SK-N-SH (cell line): ENCODE data around the gene TMEM178A. TPM values are rescaled to one million over a fixed set of nuclear protein-coding genes. Genes with fewer than 3 reads are reported as not detected.

ENCODE experiments used
- CTCF ChIA-PET: fragments of 300-600, 350-600 bp; formaldehyde crosslinking; extraction: SDS; loops from one replicate; lab custom pipeline; 2021; lab: Yijun Ruan, JAX
- POLR2A ChIA-PET: fragments of 350-600 bp; sonication (Branson Sonifier 250); formaldehyde crosslinking; extraction: SDS; loops from one replicate; lab custom pipeline; 2020; ENCODE audit warnings: antibody characterized with exemption, inconsistent platforms; lab: Yijun Ruan, JAX
- DNase-seq: peaks from one replicate; pipeline ENCODE4 v3.0.0; 2012
- H2AFZ ChIP-seq: fragments of 200-600 bp; sonication (generic); 2 replicates; pipeline ENCODE4 v1.8.1; 2016; ENCODE audit warnings: antibody characterized with exemption, mild to moderate bottlenecking, low read depth
- H3F3A ChIP-seq: fragments of 200-600 bp; sonication (generic); replicated peaks from 2 replicates; pipeline ENCODE3; 2016; ENCODE audit warnings: antibody characterized with exemption, mild to moderate bottlenecking; ENCODE audit not compliant: insufficient read depth
- H3K27ac ChIP-seq, 2 experiments: fragments of 200-500 bp in 1 of 2; fragments of 200-600 bp in 1 of 2; sonication (Bioruptor generic) in 1 of 2; sonication (generic), shearing (Covaris generic) in 1 of 2; 2 replicates each; pipeline versions ENCODE4 v1.5.1 to v1.6.1; 2014 to 2016; ENCODE audit warnings: low read depth in 2 of 2, inconsistent platforms in 1 of 2, low read length in 1 of 2, mild to moderate bottlenecking in 1 of 2, mixed read lengths in 1 of 2
- H3K27me3 ChIP-seq: fragments of 200-600 bp; sonication (generic), shearing (Covaris generic); 2 replicates; pipeline ENCODE4 v1.6.1; 2016; ENCODE audit warnings: mixed run types; ENCODE audit not compliant: insufficient read depth
- H3K36me3 ChIP-seq, 2 experiments: fragments of 200-500 bp in 1 of 2; fragments of 200-600 bp in 1 of 2; sonication (Bioruptor generic) in 1 of 2; sonication (generic) in 1 of 2; replicated peaks in 1 of 2; 2 replicates each; pipeline versions ENCODE3 to v1.5.1; 2014 to 2016; ENCODE audit warnings: low read length in 1 of 2, mild to moderate bottlenecking in 1 of 2; ENCODE audit not compliant: insufficient read depth in 2 of 2, control insufficient read depth in 1 of 2
- H3K4me1 ChIP-seq, 2 experiments: fragments of 200-500 bp in 1 of 2; fragments of 200-600 bp in 1 of 2; sonication (Bioruptor generic) in 1 of 2; sonication (generic), shearing (Covaris generic) in 1 of 2; 2 replicates each; pipeline versions ENCODE4 v1.5.1 to v1.6.1; 2014 to 2016; ENCODE audit warnings: low read depth in 1 of 2, low read length in 1 of 2, mixed run types in 1 of 2; ENCODE audit not compliant: insufficient read depth in 2 of 2, control insufficient read depth in 1 of 2
- H3K4me2 ChIP-seq: fragments of 200-600 bp; sonication (generic), shearing (Covaris generic); 2 replicates; pipeline ENCODE4 v1.6.1; 2017; ENCODE audit warnings: mixed run types
- H3K4me3 ChIP-seq, 2 experiments: fragments of 200-500 bp in 1 of 2; fragments of 200-600 bp in 1 of 2; sonication (Bioruptor generic) in 1 of 2; sonication (generic), shearing (Covaris generic) in 1 of 2; 2 replicates each; pipeline versions ENCODE4 v1.5.1 to v1.8.1; 2014 to 2016; ENCODE audit warnings: low read depth in 2 of 2, inconsistent platforms in 1 of 2, low read length in 1 of 2, mild to moderate bottlenecking in 1 of 2, mixed read lengths in 1 of 2, moderate library complexity in 1 of 2
- H3K79me2 ChIP-seq: fragments of 200-600 bp; sonication (generic); 2 replicates; pipeline ENCODE4 v1.8.1; 2017; ENCODE audit warnings: mild to moderate bottlenecking; ENCODE audit not compliant: insufficient read depth
- H3K9ac ChIP-seq: fragments of 200-600 bp; sonication (generic); 2 replicates; pipeline ENCODE4 v1.6.1; 2017; ENCODE audit warnings: mixed run types
- H3K9me2 ChIP-seq: fragments of 200-600 bp; sonication (generic); 2 replicates; pipeline ENCODE4 v1.6.1; 2017; ENCODE audit warnings: mixed run types
- H3K9me3 ChIP-seq: fragments of 200-600 bp; sonication (generic); 2 replicates; pipeline ENCODE4 v1.6.1; 2017; ENCODE audit warnings: mixed run types, mild to moderate bottlenecking, moderate library complexity
- H4K20me1 ChIP-seq: fragments of 200-600 bp; sonication (generic); 2 replicates; pipeline ENCODE4 v1.6.1; 2017; ENCODE audit warnings: mild to moderate bottlenecking, mixed run types; ENCODE audit not compliant: insufficient read depth
- CTCF ChIP-seq: fragments of 200-600 bp; sonication (generic); IDR thresholded peaks from 2 replicates; pipeline ENCODE4 v1.6.1; 2017; ENCODE audit warnings: antibody characterized with exemption, mild to moderate bottlenecking, moderate library complexity
- EZH2phosphoT487 ChIP-seq: fragments of 200-600 bp; sonication (generic); IDR thresholded peaks from 2 replicates; pipeline ENCODE4 v1.6.1; 2017; ENCODE audit warnings: low read depth, mixed run types, mild to moderate bottlenecking, antibody characterized with exemption, moderate library complexity, borderline replicate concordance
- FOSL2 ChIP-seq: IDR thresholded peaks from 2 replicates; pipeline ENCODE4 v1.4.0; 2012; ENCODE audit warnings: low read depth, mild to moderate bottlenecking, moderate library complexity, borderline replicate concordance
- GATA2 ChIP-seq: sonication (generic); formaldehyde crosslinking; IDR thresholded peaks from 2 replicates; pipeline ENCODE4 v1.5.0; 2020; ENCODE audit warnings: mild to moderate bottlenecking, missing genetic modification reagents
- IRF3 ChIP-seq: fragments of 150-350 bp; IDR thresholded peaks from 2 replicates; pipeline ENCODE4 v1.6.1; 2016; ENCODE audit warnings: mild to moderate bottlenecking, low read depth, low read length
- JUND ChIP-seq: IDR thresholded peaks from 2 replicates; pipeline ENCODE4 v1.4.0; 2012
- MEF2A ChIP-seq: IDR thresholded peaks from 2 replicates; pipeline ENCODE4 v1.4.0; 2012; ENCODE audit warnings: low read depth, borderline replicate concordance
- MXI1 ChIP-seq: IDR thresholded peaks from 2 replicates; pipeline ENCODE4 v1.6.1; 2012; ENCODE audit warnings: mild to moderate bottlenecking, low read depth, low read length, improper control_type of control experiment
- NFIC ChIP-seq: IDR thresholded peaks from 2 replicates; pipeline ENCODE4 v1.4.0; 2012; ENCODE audit warnings: borderline replicate concordance
- REST ChIP-seq: IDR thresholded peaks from 2 replicates; pipeline ENCODE4 v1.6.1; 2012; ENCODE audit warnings: mild to moderate bottlenecking, low read depth, low read length, moderate library complexity
- RFX5 ChIP-seq: IDR thresholded peaks from 2 replicates; pipeline ENCODE4 v1.6.1; 2012; ENCODE audit warnings: mild to moderate bottlenecking, improper control_type of control experiment, low read length
- RXRA ChIP-seq: IDR thresholded peaks from 2 replicates; pipeline ENCODE4 v1.4.0; 2012; ENCODE audit warnings: low read depth, mild to moderate bottlenecking, borderline replicate concordance
- SMC3 ChIP-seq: IDR thresholded peaks from 2 replicates; pipeline ENCODE4 v1.6.1; 2012; ENCODE audit warnings: low read depth, low read length, improper control_type of control experiment
- TAF1 ChIP-seq: IDR thresholded peaks from 2 replicates; pipeline ENCODE4 v1.6.1; 2012; ENCODE audit warnings: low read depth, mild to moderate bottlenecking, low read length, moderate library complexity, borderline replicate concordance
- TCF12 ChIP-seq: IDR thresholded peaks from 2 replicates; pipeline ENCODE4 v1.4.0; 2012
- TEAD4 ChIP-seq: IDR thresholded peaks from 2 replicates; pipeline ENCODE4 v1.4.0; 2012; ENCODE audit warnings: mild to moderate bottlenecking, borderline replicate concordance; ENCODE audit not compliant: insufficient read depth
- USF1 ChIP-seq: IDR thresholded peaks from 2 replicates; pipeline ENCODE4 v1.4.0; 2012; ENCODE audit warnings: low read depth, borderline replicate concordance
- USF2 ChIP-seq: fragments of 150-350 bp; IDR thresholded peaks from 2 replicates; pipeline ENCODE4 v1.6.1; 2017; ENCODE audit warnings: antibody characterized with exemption, low read length, low read depth, borderline replicate concordance
- YY1 ChIP-seq: IDR thresholded peaks from 2 replicates; pipeline ENCODE4 v1.4.0; 2012; ENCODE audit warnings: low read depth, mild to moderate bottlenecking
- ZBTB33 ChIP-seq: IDR thresholded peaks from 2 replicates; pipeline ENCODE4 v1.4.0; 2012; ENCODE audit warnings: low read depth, borderline replicate concordance
- WGBS: methylation state at CpG from one replicate; pipeline ENCODE4 v1.1.6; 2017; ENCODE audit warnings: low lambda C conversion rate; 5-methylcytosine and 5-hydroxymethylcytosine counted together
- polyA plus RNA-seq, 3 experiments: library from polyadenylated mRNA; depleted of rRNA; stranded (reverse); fragments of >200 nt; gene quantifications; 2 replicates each; pipeline ENCODE4 v1.2.3, GENCODE V29; 2012

Gene TMEM178A
- polyA plus RNA-seq, 1 of the 3 experiments (the other 2 are of a cell fraction) = 0.84 TPM

- Histone ChIP-seq H3K4me3 (no peak overlapping the region), H3K4me1 (no peaks in the 10 kb centered on the region), H3K27ac (no peak overlapping the region), H3F3A (no peaks in the 10 kb centered on the region), H3K27me3 (no peaks in the 10 kb centered on the region; the same call in 1 of the 2 replicates), H3K9me2 (no peaks in the 10 kb centered on the region), H2AFZ (no peak overlapping the region), H3K36me3 (no peaks in the 10 kb centered on the region), H4K20me1 (no peaks in the 10 kb centered on the region), H3K9ac (no peak overlapping the region), H3K79me2 (no peaks in the 10 kb centered on the region), H3K4me2 (no peak overlapping the region), H3K9me3 (peaks cover 4% of the 10 kb centered on the region; the same call in 1 of the 2 replicates)
- 64% methylated on average over 2 of the region's 2 CpGs for WGBS
- POLR2A ChIA-PET = no interaction called here
- DNase-seq = no peak
- CTCF ChIA-PET = interaction anchor here (2.1 kb wide), 1 partner anchor 298 kb away, joined by 4 read pairs; no protein-coding TSS in a partner anchor
- TF ChIP-seq USF1 (no peak), USF2 (no peak), IRF3 (no peak), MEF2A (no peak), NFIC (no peak), RXRA (no peak), TAF1 (no peak), TEAD4 (no peak), FOSL2 (no peak), YY1 (no peak), EZH2phosphoT487 (no peak), CTCF (no peak), REST (no peak), ZBTB33 (no peak), GATA2 (no peak), MXI1 (no peak), JUND (no peak), SMC3 (no peak), TCF12 (no peak), RFX5 (no peak)
These were observed 12.5 kb downstream of the TMEM178A start for GRCh38 chr2:39678170-39678569.
